NT2/D1 (cell line): ENCODE measurements around the gene RASSF7.

Experiments
- DNase-seq: peaks from one replicate; pipeline ENCODE4 v3.0.0-alpha.2; 2011; ENCODE audit warnings: low read depth, low spot score
- H3K27me3 ChIP-seq: 2 replicates; pipeline ENCODE4 v1.6.0; 2011; ENCODE audit warnings: mild to moderate bottlenecking; ENCODE audit not compliant: insufficient read length, insufficient read depth
- H3K36me3 ChIP-seq: 2 replicates; pipeline ENCODE4 v1.6.1; 2011; ENCODE audit warnings: mild to moderate bottlenecking, low read length, mixed read lengths; ENCODE audit not compliant: insufficient read depth, insufficient read length
- H3K4me1 ChIP-seq: 2 replicates; pipeline ENCODE4 v1.5.1; 2011; ENCODE audit not compliant: insufficient read depth, insufficient read length
- H3K4me3 ChIP-seq: 2 replicates; pipeline ENCODE4 v1.5.1; 2011; ENCODE audit warnings: low read depth; ENCODE audit not compliant: insufficient read length
- H3K9ac ChIP-seq: 2 replicates; pipeline ENCODE4 v1.6.0; 2011; ENCODE audit warnings: low read depth; ENCODE audit not compliant: insufficient read length
- H3K9me3 ChIP-seq: 2 replicates; pipeline ENCODE4 v1.5.1; 2011; ENCODE audit warnings: mild to moderate bottlenecking, low read length; ENCODE audit not compliant: insufficient read depth
- SUZ12 ChIP-seq: IDR thresholded peaks from 2 replicates; pipeline ENCODE4 v1.6.1; 2011; ENCODE audit not compliant: insufficient read length, insufficient read depth; ENCODE audit errors: extremely low read depth
- YY1 ChIP-seq: IDR thresholded peaks from 2 replicates; pipeline ENCODE4 v1.6.1; 2011; ENCODE audit not compliant: insufficient read length, insufficient read depth
- ZNF274 ChIP-seq: IDR thresholded peaks from 2 replicates; pipeline ENCODE4 v1.6.1; 2011; ENCODE audit warnings: mild to moderate bottlenecking, low read depth, low read length

RASSF7 gene

GRCh38 chr11:555227-555779, 5.5 kb upstream of the RASSF7 start:
- Histone ChIP-seq H3K4me1 (peaks cover 35% of the 10 kb centered on the region), H3K9ac (peak overlapping the region; percentile 77), H3K9me3 (no peaks in the 10 kb centered on the region), H3K36me3 (no peaks in the 10 kb centered on the region), H3K27me3 (peaks cover 36% of the 10 kb centered on the region), H3K4me3 (peak overlapping the region; percentile 59)
- DNase-seq: no peak
- TF ChIP-seq ZNF274 (no peak), YY1 (no peak), SUZ12 (no peak)

GRCh38 chr11:555780-556661, 4.7 kb upstream of the RASSF7 start:
- Histone ChIP-seq H3K4me1 (peaks cover 35% of the 10 kb centered on the region), H3K4me3 (peak overlapping the region; percentile 59), H3K9ac (peak overlapping the region; percentile 72), H3K36me3 (no peaks in the 10 kb centered on the region), H3K9me3 (no peaks in the 10 kb centered on the region), H3K27me3 (peaks cover 36% of the 10 kb centered on the region)
- TF ChIP-seq SUZ12: no peak
- TF ChIP-seq ZNF274: no peak
- TF ChIP-seq YY1: no peak
- no peak for DNase-seq

- H3K9me3 ChIP-seq: no peaks in the 10 kb centered on the region
- no peak for DNase-seq
- peaks cover 1% of the 10 kb centered on the region for H3K36me3 ChIP-seq
- H3K9ac ChIP-seq: no peak overlapping the region
- H3K4me3 ChIP-seq: no peak overlapping the region
- H3K27me3 ChIP-seq: peaks cover 36% of the 10 kb centered on the region
- TF ChIP-seq ZNF274 (no peak), SUZ12 (no peak), YY1 (no peak)
- H3K4me1 ChIP-seq: peaks cover 38% of the 10 kb centered on the region
Measured at GRCh38 chr11:556662-557256, 4.0 kb upstream of the RASSF7 start.

GRCh38 chr11:557328-558132, 3.2 kb upstream of the RASSF7 start:
- Histone ChIP-seq H3K9me3 (no peaks in the 10 kb centered on the region), H3K4me1 (peaks cover 44% of the 10 kb centered on the region), H3K36me3 (peaks cover 9% of the 10 kb centered on the region), H3K4me3 (no peak overlapping the region), H3K9ac (no peak overlapping the region), H3K27me3 (peaks cover 36% of the 10 kb centered on the region)
- TF ChIP-seq ZNF274 (no peak), YY1 (no peak), SUZ12 (no peak)
- DNase-seq: no peak

- no peak for TF ChIP-seq SUZ12
- no peak for TF ChIP-seq YY1
- no peak for TF ChIP-seq ZNF274
- H3K4me1 ChIP-seq: peaks cover 38% of the 10 kb centered on the region
- H3K9ac ChIP-seq: no peak overlapping the region
- H3K4me3 ChIP-seq: no peak overlapping the region
- no peaks in the 10 kb centered on the region for H3K9me3 ChIP-seq
- DNase-seq: no peak
- H3K36me3 ChIP-seq: peaks cover 19% of the 10 kb centered on the region
- H3K27me3 ChIP-seq: peaks cover 36% of the 10 kb centered on the region
Measured at GRCh38 chr11:558503-558902, 2.3 kb upstream of the RASSF7 start.

- H3K9ac ChIP-seq: peak overlapping the region; percentile 8
- peaks cover 25% of the 10 kb centered on the region for H3K36me3 ChIP-seq
- H3K4me1 ChIP-seq: peaks cover 40% of the 10 kb centered on the region
- H3K9me3 ChIP-seq: no peaks in the 10 kb centered on the region
- H3K4me3 ChIP-seq: no peak overlapping the region
- peaks cover 36% of the 10 kb centered on the region for H3K27me3 ChIP-seq
- DNase-seq: no peak
- TF ChIP-seq ZNF274 (no peak), SUZ12 (no peak), YY1 (no peak)
Measured at GRCh38 chr11:559020-559620, 1.6 kb upstream of the RASSF7 start.
